Body of pancreas (tissue), 4 donors: Measurements from ENCODE around the gene NLGN1.

Experiments used
- CTCF ChIP-seq, 7 experiments: fragments of 450-650 bp in 4 of 7; fragments of 200-600 bp in 3 of 7; sonication (generic) in 3 of 7; IDR thresholded peaks; one replicate each; pipeline ENCODE4 v1.5.1; 2016 to 2019; ENCODE audit warnings: antibody characterized with exemption in 7 of 7
- POLR2A ChIP-seq, 3 donors: fragments of 450-650 bp; IDR thresholded peaks; one replicate each; pipeline ENCODE4 v1.6.1; 2016; ENCODE audit warnings: antibody characterized with exemption in 3 of 3, mild to moderate bottlenecking in 2 of 3

- TF ChIP-seq POLR2A (IDR thresholded peaks at IDR 0.05) = no peak
- no peak for TF ChIP-seq CTCF (IDR thresholded peaks at IDR 0.05)
Observed at GRCh38 chr3:173912126-173912525, 514.6 kb downstream of the NLGN1 start.
